Endothelial cell of coronary artery (primary cell): Measurements from ENCODE around the gene CEP85. TPM values are rescaled to one million over a fixed set of nuclear protein-coding genes. Genes with fewer than 3 reads are reported as not detected.

Experiments used
- total RNA-seq: library from RNA; depleted of rRNA; stranded (reverse); fragments of >200 nt; gene quantifications from 2 replicates; pipeline ENCODE4 v1.2.3, GENCODE V29; 2014

The CEP85 gene
- total RNA-seq = 8.3 and 10.1 TPM in 2 replicates

GRCh38 chr1:26233903-26234643 lies at the start of gene CEP85:
Gene CEP85, plus strand, starts transcription at chr1:26234200. Its CDS starts 5,584 bp downstream, at chr1:26239784.

DNA sequence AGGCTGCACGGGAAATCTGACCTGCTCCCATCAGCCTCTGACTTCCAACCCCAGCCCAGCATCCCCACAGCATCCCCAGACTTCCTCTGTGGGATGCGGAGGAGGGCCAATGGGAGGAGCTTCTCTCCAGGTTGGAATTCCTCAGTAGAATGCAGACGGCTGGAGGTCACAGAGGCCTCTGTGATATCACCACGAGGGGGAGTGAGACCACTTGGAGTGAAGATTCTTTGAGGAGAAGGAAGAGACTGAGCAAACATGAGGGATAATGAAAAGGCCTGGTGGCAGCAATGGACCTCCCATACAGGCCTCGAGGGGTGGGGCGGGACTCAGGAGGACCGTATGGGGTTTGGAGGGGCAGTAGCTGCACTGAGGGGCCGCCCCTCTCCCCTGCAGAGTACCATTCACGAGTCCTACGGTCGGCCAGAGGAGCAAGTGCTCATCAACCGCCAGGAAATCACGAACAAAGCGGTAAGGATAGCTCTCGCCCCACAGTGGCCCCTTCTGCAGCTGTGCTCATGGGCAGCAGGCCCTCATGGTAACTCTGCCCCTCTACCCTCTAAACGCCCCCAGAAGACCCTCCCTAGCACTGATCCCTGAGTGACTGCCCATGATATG lies 43.5 kb upstream of the CEP85 start, which contains the start of gene CATSPER4:
CATSPER4 (plus strand) TSS at position 230 of the 615 bp plus-strand sequence; CDS start at position 256, 26 bp downstream.

DNA sequence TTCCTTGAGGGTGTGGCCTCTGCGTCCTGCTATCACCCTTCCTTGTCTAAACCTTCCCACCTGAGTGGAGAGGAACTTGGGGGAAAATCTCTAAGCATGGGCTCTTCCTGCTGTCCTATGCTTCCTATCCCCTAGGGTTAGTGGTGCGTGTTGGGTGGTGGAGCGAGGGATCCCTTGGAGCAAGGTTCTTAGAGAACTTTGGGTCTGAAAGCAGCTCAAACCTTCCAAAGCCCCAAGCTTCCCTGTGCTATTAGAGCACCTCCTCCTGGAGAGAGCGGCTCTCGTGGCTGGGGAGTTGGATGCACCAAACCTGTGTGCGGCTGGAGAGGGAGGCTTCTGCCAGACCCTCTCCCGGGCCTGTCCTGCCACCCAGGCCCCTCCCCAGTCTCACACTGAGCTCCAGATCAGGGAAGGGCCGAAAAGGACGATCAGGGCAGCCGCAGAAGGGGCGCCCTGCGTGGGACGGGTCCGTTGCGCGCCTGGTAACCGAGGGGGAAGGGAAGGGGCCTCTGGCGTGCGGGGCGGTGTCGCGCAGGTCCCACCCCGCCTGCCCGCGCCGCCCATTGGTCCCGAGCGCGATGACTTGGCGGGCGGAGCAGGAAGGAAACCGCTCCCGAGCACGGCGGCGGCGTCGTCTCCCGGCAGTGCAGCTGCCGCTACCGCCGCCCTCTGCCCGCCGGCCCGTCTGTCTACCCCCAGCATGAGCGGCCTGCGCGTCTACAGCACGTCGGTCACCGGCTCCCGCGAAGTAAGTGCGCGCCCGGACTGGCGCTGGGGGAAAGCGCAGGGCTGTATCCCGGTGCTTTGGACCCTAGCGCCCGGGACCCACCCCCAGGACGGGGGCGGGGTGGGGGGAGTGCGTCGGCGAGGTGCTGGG lies 45.7 kb downstream of the CEP85 start, which contains the start of gene SH3BGRL3:
SH3BGRL3 (plus strand) TSS at position 631 of the 877 bp plus-strand sequence; CDS start at position 701, 70 bp downstream.

GRCh38 chr1:26306290-26307229 lies 72.6 kb downstream of the CEP85 start, which contains the start of gene UBXN11:
Gene UBXN11, minus strand, starts transcription at chr1:26306636. Its CDS starts 3,753 bp downstream, at chr1:26302883.

DNA sequence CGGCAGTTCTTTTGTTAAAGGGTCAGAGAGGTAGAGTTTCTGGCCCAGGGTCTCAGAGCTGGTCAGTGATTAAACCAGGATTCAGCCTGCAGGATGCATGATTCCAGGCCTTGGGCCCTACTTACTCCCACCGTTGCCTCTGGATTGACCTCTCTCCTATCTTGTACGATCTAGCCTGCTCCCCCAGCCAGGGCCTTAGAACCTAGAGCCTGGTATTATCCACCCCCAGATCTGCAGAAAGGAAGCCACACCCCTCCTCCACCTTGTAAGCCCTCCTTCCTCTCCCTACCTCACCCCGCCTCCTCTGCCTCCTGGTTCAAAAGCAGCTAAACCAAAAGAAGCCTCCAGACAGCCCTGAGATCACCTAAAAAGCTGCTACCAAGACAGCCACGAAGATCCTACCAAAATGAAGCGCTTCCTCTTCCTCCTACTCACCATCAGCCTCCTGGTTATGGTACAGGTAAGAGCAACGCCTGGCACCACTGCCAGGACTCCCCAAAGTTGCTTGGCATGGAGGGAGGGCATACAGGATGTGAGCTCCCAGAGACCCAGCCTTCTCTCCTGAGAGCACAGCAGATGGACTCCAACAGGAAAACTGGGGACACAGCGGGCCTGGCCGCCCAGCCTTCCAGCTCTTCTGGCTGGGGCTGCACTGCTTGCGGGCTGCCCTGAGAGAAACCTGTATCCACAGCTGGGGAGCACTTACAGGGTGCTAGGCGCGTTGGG lies 83.8 kb downstream of the CEP85 start, which contains the start of gene CD52:
CD52 (plus strand) TSS at position 347 of the 726 bp plus-strand sequence; CDS start at position 407, 60 bp downstream.

Other genes with a start within 250 kb of the CEP85 start
- gene PAFAH2, start 236.1 kb upstream of the CEP85 start, total RNA-seq = 4.6 and 5.7 TPM in 2 replicates
- gene EXTL1, start 212.4 kb upstream of the CEP85 start, total RNA-seq = not detected in 2 replicates
- gene SLC30A2, start 188.1 kb upstream of the CEP85 start, total RNA-seq = not detected in 2 replicates
- gene TRIM63, start 166.6 kb upstream of the CEP85 start, total RNA-seq = not detected in 2 replicates
- gene PDIK1L, start 122.4 kb upstream of the CEP85 start, total RNA-seq = 3.2 and 4.3 TPM in 2 replicates
- 2.5 and 4.0 TPM in 2 replicates for gene FAM110D, start 75.1 kb upstream of the CEP85 start, total RNA-seq
- gene C1orf232, start 65.2 kb upstream of the CEP85 start, total RNA-seq = not detected in 2 replicates
- 30.2 and 31.8 TPM in 2 replicates for gene ZNF593, start 64.3 kb upstream of the CEP85 start, total RNA-seq
- gene ZNF593OS, start 62.4 kb upstream of the CEP85 start, total RNA-seq = 0.09 TPM in 1 of 2 replicates, not detected in the other
- gene CNKSR1, start 56.7 kb upstream of the CEP85 start, total RNA-seq = 0.28 TPM in 1 of 2 replicates, not detected in the other
- gene CATSPER4, start 43.6 kb upstream of the CEP85 start, total RNA-seq = not detected in 2 replicates
- 24.9 and 27.4 TPM in 2 replicates for gene SH3BGRL3, start 45.9 kb downstream of the CEP85 start, total RNA-seq
- 3.1 and 4.8 TPM in 2 replicates for gene UBXN11, start 72.4 kb downstream of the CEP85 start, total RNA-seq
- not detected in 2 replicates for gene CD52, start 83.8 kb downstream of the CEP85 start, total RNA-seq
- gene CRYBG2, start 119.9 kb downstream of the CEP85 start, total RNA-seq = 0.36 TPM in 1 of 2 replicates, not detected in the other
- not detected in 2 replicates for gene ZNF683, start 138.6 kb downstream of the CEP85 start, total RNA-seq
- gene LIN28A, start 176.6 kb downstream of the CEP85 start, total RNA-seq = not detected in 2 replicates
- 44.9 and 45.0 TPM in 2 replicates for gene DHDDS, start 198.1 kb downstream of the CEP85 start, total RNA-seq
- 127 and 208 TPM in 2 replicates for gene HMGN2, start 238.2 kb downstream of the CEP85 start, total RNA-seq